Measurements from ENCODE around the gene NCOA3.

NCOA3 gene

DNA sequence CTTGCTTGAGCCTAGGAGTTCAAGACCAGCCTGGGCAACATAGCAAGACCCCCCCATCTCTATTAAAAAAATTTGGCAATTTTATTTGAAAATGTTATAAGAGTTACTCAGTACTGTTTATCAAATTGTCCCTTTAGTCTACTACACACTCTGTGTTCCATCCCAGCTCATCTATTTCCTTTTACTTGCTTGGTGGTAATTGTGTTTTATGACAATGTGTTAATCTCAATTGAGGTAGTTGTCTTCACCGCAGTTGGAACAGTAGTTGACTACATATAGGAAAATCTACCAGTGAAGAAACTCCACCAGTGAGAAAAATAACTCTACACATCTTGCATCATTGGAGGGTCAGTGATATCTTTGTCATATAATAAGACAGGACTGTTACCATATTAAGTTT is 8.0 kb downstream of the NCOA3 start:
- TF ChIP-seq PKNOX1 (IDR thresholded peaks at IDR 0.05) (no peak), ARNT (IDR thresholded peaks at IDR 0.05) (no peak), FOXA1 (IDR thresholded peaks at IDR 0.05) (no peak), CTBP1 (IDR thresholded peaks at IDR 0.05; ENCODE audit: borderline replicate concordance) (no peak), LEF1 (IDR thresholded peaks at IDR 0.05; ENCODE audit: borderline replicate concordance) (no peak), FOXM1 (IDR thresholded peaks at IDR 0.05; ENCODE audit: borderline replicate concordance) (no peak), FOXK2 (IDR thresholded peaks at IDR 0.05) (no peak), SP1 (IDR thresholded peaks at IDR 0.05) (no peak)
- CTCF ChIA-PET, result interaction anchor here (0.6 to 1.1 kb wide), 2 partner anchors 99 to 677 kb away, joined by 3 read pairs; no protein-coding TSS in a partner anchor
- no peak for DNase-seq (ENCODE audit: extremely low spot score)
- POLR2A ChIA-PET, result no interaction called here

DNA sequence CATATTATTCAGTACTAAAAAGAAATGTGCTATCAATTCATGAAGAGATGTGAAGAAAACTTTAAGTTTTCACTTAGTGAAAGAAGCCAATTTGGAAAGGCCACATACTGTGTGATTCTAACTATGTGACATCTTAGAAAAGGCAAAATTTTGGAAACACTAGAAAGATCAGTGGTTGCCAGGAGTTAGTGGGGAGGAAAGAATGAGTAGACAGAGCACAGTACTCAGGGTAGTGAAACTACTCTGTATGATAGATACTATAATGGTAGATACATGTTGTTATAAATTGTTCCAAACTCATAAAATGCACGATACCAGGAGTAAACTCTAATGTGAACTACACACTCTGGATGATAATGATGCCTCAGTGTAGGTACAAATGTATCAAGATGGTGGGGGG is 14.2 kb downstream of the NCOA3 start:
- ChIA-PET POLR2A (no interaction called here), CTCF (no interaction called here)
- DNase-seq (ENCODE audit: extremely low spot score), result no peak
- TF ChIP-seq FOXM1 (IDR thresholded peaks at IDR 0.05; ENCODE audit: borderline replicate concordance) (no peak), CTBP1 (IDR thresholded peaks at IDR 0.05; ENCODE audit: borderline replicate concordance) (no peak), SUZ12 (IDR thresholded peaks at IDR 0.05) (no peak)

DNA sequence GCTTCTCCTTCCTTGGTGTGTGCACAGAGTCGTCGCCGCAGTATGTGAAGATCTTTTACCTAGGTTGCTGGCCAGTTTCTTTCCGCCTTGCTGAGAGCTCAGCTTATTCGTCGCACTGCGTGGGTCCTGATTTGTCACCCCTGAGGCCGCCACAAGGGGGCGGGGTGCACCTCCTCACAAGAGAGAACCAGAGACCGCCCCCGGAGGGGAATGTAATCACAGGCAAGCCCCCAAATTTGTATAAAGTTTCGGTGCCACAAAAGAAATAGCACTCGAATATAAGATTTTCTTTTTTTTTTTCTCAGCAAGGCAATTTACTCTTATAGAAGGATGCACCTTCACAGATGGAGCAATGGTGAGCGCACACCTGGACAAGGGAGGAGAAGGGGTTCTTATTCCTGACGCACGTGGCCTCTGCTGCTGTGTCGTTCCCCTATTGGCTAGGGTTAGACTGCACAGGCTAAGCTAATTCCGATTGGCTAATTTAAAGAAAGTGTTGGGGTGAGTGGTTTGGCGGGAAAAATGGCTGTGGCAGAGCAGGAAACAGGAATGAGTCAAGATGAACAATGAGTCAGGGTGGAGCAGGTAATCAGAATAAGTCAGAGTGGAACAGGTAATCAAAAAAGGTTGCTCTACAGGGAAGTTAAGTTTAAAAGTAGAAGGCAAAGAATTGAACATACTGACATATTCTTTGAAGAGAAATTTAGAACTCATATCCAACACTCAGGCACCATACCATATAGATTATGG is 19.5 kb downstream of the NCOA3 start:
- DNase-seq (ENCODE audit: extremely low spot score), result no peak
- TF ChIP-seq ZNF384 (IDR thresholded peaks at IDR 0.05), result no peak
- no peak for TF ChIP-seq SUZ12 (IDR thresholded peaks at IDR 0.05)
- no peak for TF ChIP-seq ARNT (IDR thresholded peaks at IDR 0.05)
- TF ChIP-seq NFRKB (IDR thresholded peaks at IDR 0.05), result no peak
- no peak for TF ChIP-seq BHLHE40 (IDR thresholded peaks at IDR 0.05; ENCODE audit: borderline replicate concordance)
- ChIA-PET POLR2A (no interaction called here), CTCF (interaction anchor here (0.6 kb wide), 1 partner anchor 24 kb away, joined by 3 read pairs; no protein-coding TSS in a partner anchor)

DNA sequence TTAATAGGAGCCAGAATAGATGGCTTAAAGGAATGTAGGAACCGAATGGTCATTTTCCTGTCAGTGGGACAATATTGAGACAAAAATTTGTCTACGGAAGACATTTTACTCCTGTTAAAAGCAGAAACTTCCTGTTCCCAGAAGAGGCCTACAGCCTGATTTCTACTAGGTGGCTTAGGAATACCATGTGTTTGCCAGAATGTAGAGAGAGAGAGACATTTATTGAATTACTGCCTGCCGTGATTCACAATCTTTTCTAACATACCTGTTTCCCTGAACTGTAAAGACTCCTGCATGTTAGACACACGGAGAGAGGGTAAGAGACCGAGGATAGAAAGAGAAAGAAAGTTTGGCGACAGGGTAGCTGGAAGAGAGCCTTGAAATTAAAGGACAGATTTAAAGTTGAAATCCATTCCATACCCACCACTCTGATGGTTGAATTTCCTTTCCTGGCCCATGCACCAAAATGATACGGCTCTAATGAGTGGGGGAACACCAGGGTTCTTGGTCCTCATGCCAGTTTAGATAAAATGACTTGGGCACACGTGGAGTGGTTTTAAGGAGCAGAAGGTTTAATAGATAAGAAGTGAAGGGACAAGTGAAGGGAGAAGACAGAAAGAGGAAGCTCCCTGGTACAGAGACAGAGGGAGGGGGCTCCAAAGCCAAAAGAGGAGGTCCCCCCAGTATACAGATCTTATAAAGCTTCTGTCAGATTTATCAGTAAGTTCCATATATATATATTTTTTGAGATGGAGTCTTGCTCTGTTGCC is 22.5 kb downstream of the NCOA3 start:
- ChIA-PET CTCF (no interaction called here), POLR2A (no interaction called here)
- DNase-seq (ENCODE audit: extremely low spot score), result no peak

DNA sequence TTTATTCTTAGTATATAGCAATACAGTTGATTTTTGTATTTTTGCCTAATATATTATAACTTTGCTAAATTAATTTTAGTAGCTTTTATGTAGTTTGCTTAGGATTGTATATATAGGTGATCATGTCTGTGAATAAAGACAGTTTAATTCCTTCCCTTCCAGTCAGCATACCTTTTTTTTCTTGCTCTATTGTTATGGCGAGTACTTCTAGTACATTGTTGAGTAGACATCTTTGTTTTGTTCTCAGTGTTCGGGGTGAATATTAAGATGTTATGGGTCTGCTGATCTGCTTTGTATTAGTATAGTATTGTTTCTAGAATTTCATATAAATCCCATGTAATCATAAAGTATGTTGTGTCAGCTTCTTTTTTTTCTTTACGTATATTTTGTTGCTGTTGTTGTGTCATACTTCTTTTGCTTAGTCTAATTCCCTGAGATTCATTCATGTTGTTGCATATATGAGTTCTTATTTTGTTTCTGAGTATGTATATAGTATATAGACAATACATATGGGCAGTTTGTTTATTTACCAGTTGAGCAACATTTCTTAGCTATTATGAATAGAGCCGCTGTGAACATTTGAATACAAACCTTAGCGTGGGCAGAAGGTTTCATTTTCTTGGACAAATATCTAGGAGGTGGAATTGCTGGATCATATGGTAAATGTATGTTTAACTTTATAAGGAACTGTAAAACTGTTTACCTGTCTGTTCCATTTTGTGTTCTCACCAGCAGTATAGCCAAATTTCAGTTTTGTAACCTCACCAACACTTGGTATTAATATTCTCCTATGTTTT is 25.5 kb downstream of the NCOA3 start:
- ChIA-PET CTCF (no interaction called here), POLR2A (no interaction called here)
- DNase-seq (ENCODE audit: extremely low spot score), result no peak
- TF ChIP-seq FOXK2 (IDR thresholded peaks at IDR 0.05) (no peak), CTBP1 (IDR thresholded peaks at IDR 0.05; ENCODE audit: borderline replicate concordance) (no peak), LEF1 (IDR thresholded peaks at IDR 0.05; ENCODE audit: borderline replicate concordance) (no peak), FOXA1 (IDR thresholded peaks at IDR 0.05) (no peak), ELF4 (IDR thresholded peaks at IDR 0.05) (no peak), ARNT (IDR thresholded peaks at IDR 0.05) (no peak), SP1 (IDR thresholded peaks at IDR 0.05) (no peak), HDGF (IDR thresholded peaks at IDR 0.05; ENCODE audit: borderline replicate concordance) (no peak), FOXM1 (IDR thresholded peaks at IDR 0.05; ENCODE audit: borderline replicate concordance) (no peak), NFRKB (IDR thresholded peaks at IDR 0.05) (no peak), PKNOX1 (IDR thresholded peaks at IDR 0.05) (no peak)

More for the DNA sequence above, 22.5 kb downstream of the NCOA3 start:
- TF ChIP-seq SP1 (IDR thresholded peaks at IDR 0.05) (no peak), HDGF (IDR thresholded peaks at IDR 0.05; ENCODE audit: borderline replicate concordance) (no peak), ELF4 (IDR thresholded peaks at IDR 0.05) (no peak), L3MBTL2 (conservative IDR thresholded peaks at IDR 0.05) (no peak), ZNF384 (IDR thresholded peaks at IDR 0.05) (no peak), TARDBP (IDR thresholded peaks at IDR 0.05) (no peak), LEF1 (IDR thresholded peaks at IDR 0.05; ENCODE audit: borderline replicate concordance) (no peak), PKNOX1 (IDR thresholded peaks at IDR 0.05) (no peak), FOXA1 (IDR thresholded peaks at IDR 0.05) (no peak)

- CTCF ChIA-PET, result interaction anchor here (0.8 kb wide), 1 partner anchor 74 kb away, joined by 4 read pairs; no protein-coding TSS in a partner anchor
- POLR2A ChIA-PET, result interaction anchor here (1.3 kb wide), 1 partner anchor 28 kb away, joined by 3 read pairs; the partner anchor contains the start of gene NCOA3
- DNase-seq (ENCODE audit: extremely low spot score), result no peak
- no peak for TF ChIP-seq BHLHE40 (IDR thresholded peaks at IDR 0.05; ENCODE audit: borderline replicate concordance)
- no peak for TF ChIP-seq FOXM1 (IDR thresholded peaks at IDR 0.05; ENCODE audit: borderline replicate concordance)
- no peak for TF ChIP-seq ELF4 (IDR thresholded peaks at IDR 0.05)
- no peak for TF ChIP-seq CTBP1 (IDR thresholded peaks at IDR 0.05; ENCODE audit: borderline replicate concordance)
- no peak for TF ChIP-seq HDGF (IDR thresholded peaks at IDR 0.05; ENCODE audit: borderline replicate concordance)
- no peak for TF ChIP-seq FOXK2 (IDR thresholded peaks at IDR 0.05)
- TF ChIP-seq PKNOX1 (IDR thresholded peaks at IDR 0.05), result no peak
- no peak for TF ChIP-seq TARDBP (IDR thresholded peaks at IDR 0.05)
- TF ChIP-seq LEF1 (IDR thresholded peaks at IDR 0.05; ENCODE audit: borderline replicate concordance), result no peak
- TF ChIP-seq SP1 (IDR thresholded peaks at IDR 0.05), result no peak
- TF ChIP-seq NFRKB (IDR thresholded peaks at IDR 0.05), result no peak
- TF ChIP-seq ZNF384 (IDR thresholded peaks at IDR 0.05), result no peak
- no peak for TF ChIP-seq L3MBTL2 (conservative IDR thresholded peaks at IDR 0.05)
Measured at GRCh38 chr20:47529840-47530239, 28.2 kb downstream of the NCOA3 start.
